SK-N-SH treated with all-trans-retinoic acid at 6 μM for 48 hours (cell line): ENCODE measurements around the gene ERBIN.

ENCODE experiments used
- ARNTL ChIP-seq: fragments of 450-650 bp; formaldehyde crosslinking; IDR thresholded peaks from 2 replicates; pipeline ENCODE4 v1.5.0; 2020; ENCODE audit warnings: low read depth, mild to moderate bottlenecking, moderate library complexity, borderline replicate concordance
- BACH2 ChIP-seq: fragments of 250-450 bp; sonication (Bioruptor Pico); IDR thresholded peaks from 2 replicates; pipeline ENCODE4 v1.9.0; 2021; ENCODE audit warnings: mild to moderate bottlenecking, borderline replicate concordance
- CSDC2 ChIP-seq: fragments of 250-450 bp; sonication (Bioruptor Pico); IDR thresholded peaks from 2 replicates; pipeline ENCODE4 v1.5.0; 2020; ENCODE audit warnings: mild to moderate bottlenecking, moderate library complexity
- GLIS3 ChIP-seq: fragments of 250-450 bp; sonication (Bioruptor Pico); IDR thresholded peaks from 2 replicates; pipeline ENCODE4 v1.5.0; 2020; ENCODE audit warnings: mild to moderate bottlenecking, moderate library complexity
- ISL1 ChIP-seq: fragments of 250-450 bp; sonication (Bioruptor Pico); IDR thresholded peaks from 2 replicates; pipeline ENCODE4 v2.1.2; 2022; ENCODE audit warnings: mild to moderate bottlenecking, moderate library complexity
- OSR1 ChIP-seq: fragments of 250-450 bp; sonication (Bioruptor Pico); IDR thresholded peaks from 2 replicates; pipeline ENCODE4 v1.8.0; 2022; ENCODE audit warnings: moderate library complexity, mild to moderate bottlenecking, inconsistent platforms
- ZC3H10 ChIP-seq: fragments of 250-450 bp; sonication (Bioruptor Pico); IDR thresholded peaks from 2 replicates; pipeline ENCODE4 v1.5.1; 2021; ENCODE audit warnings: mild to moderate bottlenecking, moderate library complexity
- ZFP3 ChIP-seq: fragments of 250-450 bp; sonication (Bioruptor Pico); IDR thresholded peaks from 2 replicates; pipeline ENCODE4 v1.5.0; 2020; ENCODE audit warnings: mild to moderate bottlenecking, moderate library complexity
- ZFP30 ChIP-seq: fragments of 450-650 bp; formaldehyde crosslinking; IDR thresholded peaks from 2 replicates; pipeline ENCODE4 v1.5.0; 2022; ENCODE audit warnings: mild to moderate bottlenecking, moderate library complexity
- ZNF70 ChIP-seq: fragments of 450-650 bp; formaldehyde crosslinking; IDR thresholded peaks from 2 replicates; pipeline ENCODE4 v1.5.0; 2020; ENCODE audit warnings: mild to moderate bottlenecking, moderate library complexity
- ZNF8 ChIP-seq: fragments of 450-650 bp; formaldehyde crosslinking; IDR thresholded peaks from 2 replicates; pipeline ENCODE4 v1.5.0; 2020; ENCODE audit warnings: mild to moderate bottlenecking, moderate library complexity
- TF ChIP-seq, protein P1 (sequence below): fragments of 250-450 bp; sonication (Bioruptor Pico); IDR thresholded peaks from 2 replicates; pipeline ENCODE4 v1.5.1; 2020; ENCODE audit warnings: low read depth, mild to moderate bottlenecking, moderate library complexity
- TF ChIP-seq, protein P2 (sequence below): fragments of 250-450 bp; sonication (Bioruptor Pico); IDR thresholded peaks from 2 replicates; pipeline ENCODE4 v1.8.0; 2021; ENCODE audit warnings: low read depth, mild to moderate bottlenecking, moderate library complexity, borderline replicate concordance
- TF ChIP-seq, protein P3 (sequence below): fragments of 250-450 bp; sonication (Bioruptor Pico); IDR thresholded peaks from 2 replicates; pipeline ENCODE4 v1.8.0; 2020; ENCODE audit warnings: mild to moderate bottlenecking, moderate library complexity, borderline replicate concordance

DNA sequence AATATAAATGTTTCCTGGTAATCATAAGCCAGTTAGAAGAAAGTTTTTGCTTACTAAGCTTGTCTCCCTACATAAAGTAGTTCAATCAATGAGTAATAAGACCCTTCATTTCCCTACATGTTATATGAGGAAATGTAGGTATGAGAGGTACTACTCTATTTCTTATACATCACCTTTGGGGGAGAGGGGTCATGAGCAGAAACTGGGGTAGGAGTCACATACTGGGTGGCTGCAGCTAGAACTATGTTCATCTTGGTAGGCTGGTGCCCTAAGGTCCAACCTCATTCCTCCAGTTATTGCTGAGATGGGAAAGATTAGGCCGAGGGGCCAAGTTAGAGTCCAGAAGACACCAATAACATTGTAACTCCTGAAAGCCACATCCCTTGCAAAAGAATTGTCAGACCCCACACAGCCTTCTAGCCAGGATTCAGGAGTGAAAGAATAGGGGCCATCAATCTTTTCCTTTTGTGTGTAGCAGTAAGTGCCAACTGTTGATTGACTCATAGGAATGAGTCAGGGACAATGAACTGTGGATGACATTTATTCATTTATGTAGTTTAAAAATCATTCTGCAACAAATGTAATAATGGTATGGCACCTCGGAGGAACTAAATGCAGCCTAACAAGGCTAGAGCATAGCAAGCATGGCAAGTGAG is 196.1 kb downstream of the ERBIN start:
- TF ChIP-seq, protein P1, sequence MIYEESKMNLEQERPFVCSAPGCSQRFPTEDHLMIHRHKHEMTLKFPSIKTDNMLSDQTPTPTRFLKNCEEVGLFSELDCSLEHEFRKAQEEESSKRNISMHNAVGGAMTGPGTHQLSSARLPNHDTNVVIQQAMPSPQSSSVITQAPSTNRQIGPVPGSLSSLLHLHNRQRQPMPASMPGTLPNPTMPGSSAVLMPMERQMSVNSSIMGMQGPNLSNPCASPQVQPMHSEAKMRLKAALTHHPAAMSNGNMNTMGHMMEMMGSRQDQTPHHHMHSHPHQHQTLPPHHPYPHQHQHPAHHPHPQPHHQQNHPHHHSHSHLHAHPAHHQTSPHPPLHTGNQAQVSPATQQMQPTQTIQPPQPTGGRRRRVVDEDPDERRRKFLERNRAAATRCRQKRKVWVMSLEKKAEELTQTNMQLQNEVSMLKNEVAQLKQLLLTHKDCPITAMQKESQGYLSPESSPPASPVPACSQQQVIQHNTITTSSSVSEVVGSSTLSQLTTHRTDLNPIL (CRISPR knock-in tag) = no peak
- TF ChIP-seq ZFP30 (CRISPR knock-in tag) = no peak
- TF ChIP-seq ZC3H10 (CRISPR knock-in tag) = no peak
- TF ChIP-seq ARNTL = no peak
- TF ChIP-seq, protein P2, sequence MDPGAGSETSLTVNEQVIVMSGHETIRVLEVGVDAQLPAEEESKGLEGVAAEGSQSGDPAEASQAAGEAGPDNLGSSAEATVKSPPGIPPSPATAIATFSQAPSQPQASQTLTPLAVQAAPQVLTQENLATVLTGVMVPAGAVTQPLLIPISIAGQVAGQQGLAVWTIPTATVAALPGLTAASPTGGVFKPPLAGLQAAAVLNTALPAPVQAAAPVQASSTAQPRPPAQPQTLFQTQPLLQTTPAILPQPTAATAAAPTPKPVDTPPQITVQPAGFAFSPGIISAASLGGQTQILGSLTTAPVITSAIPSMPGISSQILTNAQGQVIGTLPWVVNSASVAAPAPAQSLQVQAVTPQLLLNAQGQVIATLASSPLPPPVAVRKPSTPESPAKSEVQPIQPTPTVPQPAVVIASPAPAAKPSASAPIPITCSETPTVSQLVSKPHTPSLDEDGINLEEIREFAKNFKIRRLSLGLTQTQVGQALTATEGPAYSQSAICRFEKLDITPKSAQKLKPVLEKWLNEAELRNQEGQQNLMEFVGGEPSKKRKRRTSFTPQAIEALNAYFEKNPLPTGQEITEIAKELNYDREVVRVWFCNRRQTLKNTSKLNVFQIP (CRISPR knock-in tag) = no peak
- TF ChIP-seq GLIS3 (CRISPR knock-in tag) = no peak
- no peak for TF ChIP-seq OSR1
- no peak for TF ChIP-seq ZNF70 (CRISPR knock-in tag)
- no peak for TF ChIP-seq ISL1 (CRISPR knock-in tag)
- no peak for TF ChIP-seq ZNF8 (CRISPR knock-in tag)
- TF ChIP-seq, protein P3, sequence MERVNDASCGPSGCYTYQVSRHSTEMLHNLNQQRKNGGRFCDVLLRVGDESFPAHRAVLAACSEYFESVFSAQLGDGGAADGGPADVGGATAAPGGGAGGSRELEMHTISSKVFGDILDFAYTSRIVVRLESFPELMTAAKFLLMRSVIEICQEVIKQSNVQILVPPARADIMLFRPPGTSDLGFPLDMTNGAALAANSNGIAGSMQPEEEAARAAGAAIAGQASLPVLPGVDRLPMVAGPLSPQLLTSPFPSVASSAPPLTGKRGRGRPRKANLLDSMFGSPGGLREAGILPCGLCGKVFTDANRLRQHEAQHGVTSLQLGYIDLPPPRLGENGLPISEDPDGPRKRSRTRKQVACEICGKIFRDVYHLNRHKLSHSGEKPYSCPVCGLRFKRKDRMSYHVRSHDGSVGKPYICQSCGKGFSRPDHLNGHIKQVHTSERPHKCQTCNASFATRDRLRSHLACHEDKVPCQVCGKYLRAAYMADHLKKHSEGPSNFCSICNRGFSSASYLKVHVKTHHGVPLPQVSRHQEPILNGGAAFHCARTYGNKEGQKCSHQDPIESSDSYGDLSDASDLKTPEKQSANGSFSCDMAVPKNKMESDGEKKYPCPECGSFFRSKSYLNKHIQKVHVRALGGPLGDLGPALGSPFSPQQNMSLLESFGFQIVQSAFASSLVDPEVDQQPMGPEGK (CRISPR knock-in tag) = no peak
- TF ChIP-seq BACH2 (CRISPR knock-in tag) = no peak
- TF ChIP-seq ZFP3 = no peak
- no peak for TF ChIP-seq CSDC2 (CRISPR knock-in tag)
